ENCODE results near the gene AUTS2.

The AUTS2 gene

DNA sequence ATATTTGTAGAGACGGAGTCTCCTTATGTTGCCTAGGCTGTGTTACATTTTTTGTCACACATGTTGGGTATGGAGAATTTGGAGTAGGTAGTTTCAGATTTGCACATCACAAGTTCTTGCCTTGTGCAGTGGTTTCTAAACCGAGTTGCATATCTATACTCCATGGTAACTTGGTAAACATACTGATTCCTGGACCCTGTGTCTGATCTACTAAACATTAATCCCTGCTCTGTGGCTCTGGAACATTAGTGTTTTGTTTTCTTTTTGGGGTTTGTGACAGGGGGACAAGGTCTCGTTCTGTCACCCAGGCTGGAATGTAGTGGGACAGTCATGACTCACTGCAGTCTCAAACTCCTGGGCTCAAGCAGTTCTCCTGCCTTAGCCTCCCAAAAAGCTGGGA, 24.7 kb downstream of the AUTS2 start:
- DNase-seq, result no peak

DNA sequence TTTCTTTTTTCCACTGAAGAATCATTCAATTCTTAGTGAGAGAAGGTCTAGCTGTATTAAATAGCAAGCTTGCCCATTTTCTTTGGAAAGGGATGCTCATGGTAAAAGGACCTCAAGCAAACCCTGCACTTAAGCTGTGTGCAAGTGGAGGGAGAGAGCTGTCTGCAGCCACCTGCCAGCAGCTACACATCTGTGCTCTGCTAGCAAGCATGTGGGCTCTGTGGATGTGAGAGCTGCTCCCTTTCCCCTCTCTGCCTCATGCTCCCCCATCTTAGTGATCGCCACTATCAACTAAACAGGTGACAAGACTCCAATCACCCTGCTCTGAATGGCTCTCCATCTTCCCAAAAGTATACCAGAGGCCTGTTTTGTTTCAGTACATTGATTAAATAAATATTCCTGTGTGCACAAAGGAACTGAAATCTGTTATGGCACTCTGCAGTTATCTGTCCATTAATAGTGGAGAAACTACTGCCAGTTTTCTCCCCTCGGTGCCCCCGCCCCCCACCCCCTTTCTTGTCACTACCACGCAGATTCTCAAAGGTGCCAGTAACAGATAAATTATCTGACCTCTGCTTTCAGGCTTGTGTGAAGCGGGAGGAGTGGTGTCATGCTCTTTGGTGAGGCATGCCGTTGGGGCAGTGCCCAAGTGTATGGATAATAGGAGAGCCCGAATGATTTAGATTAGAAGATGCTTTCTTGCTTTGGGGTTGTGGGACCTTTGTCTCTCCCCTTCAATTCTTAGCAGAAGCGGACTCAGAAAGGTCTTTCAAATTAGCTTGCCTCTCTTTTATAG, 26.4 kb downstream of the AUTS2 start:
- no peak for DNase-seq

DNA sequence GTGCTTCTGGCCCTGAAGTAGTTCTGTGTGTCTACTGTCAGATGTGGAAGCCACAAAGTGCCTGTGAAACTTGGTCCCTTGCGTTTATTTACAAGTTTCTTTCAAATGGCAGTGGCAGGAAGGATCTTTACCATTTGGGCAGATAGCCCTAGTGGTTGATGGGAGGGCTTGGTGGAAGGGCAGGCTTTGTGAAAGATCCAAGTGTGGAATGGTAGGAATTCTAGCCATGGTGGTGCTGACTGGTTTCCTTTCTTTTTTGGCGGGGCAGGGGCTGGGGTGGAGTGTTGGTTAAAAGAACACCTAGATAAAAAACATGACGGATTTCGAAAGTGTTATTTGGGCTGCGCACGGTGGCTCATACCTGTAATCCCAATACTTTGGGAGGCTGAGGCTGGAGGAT, 27.0 kb downstream of the AUTS2 start:
- DNase-seq, result no peak

DNA sequence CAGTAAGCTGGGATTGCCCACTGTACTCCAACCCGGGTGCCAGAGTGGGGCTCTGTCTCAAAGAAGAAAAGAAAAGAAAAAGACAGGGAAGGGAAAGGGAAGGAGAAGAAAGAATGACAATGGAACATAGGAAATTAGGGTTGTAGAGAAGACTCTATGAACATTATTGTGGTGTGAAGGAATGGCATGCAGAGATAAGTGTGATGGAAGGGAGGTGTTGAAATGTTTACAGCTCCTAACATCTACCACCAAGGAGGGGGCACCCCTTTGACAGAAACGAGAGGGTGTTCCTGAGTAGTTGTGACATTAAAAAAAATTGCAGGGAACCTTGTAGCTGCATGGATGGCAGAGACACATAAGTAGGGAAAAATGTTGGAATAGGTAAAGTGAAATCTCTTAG, 27.5 kb downstream of the AUTS2 start:
- no peak for DNase-seq

DNA sequence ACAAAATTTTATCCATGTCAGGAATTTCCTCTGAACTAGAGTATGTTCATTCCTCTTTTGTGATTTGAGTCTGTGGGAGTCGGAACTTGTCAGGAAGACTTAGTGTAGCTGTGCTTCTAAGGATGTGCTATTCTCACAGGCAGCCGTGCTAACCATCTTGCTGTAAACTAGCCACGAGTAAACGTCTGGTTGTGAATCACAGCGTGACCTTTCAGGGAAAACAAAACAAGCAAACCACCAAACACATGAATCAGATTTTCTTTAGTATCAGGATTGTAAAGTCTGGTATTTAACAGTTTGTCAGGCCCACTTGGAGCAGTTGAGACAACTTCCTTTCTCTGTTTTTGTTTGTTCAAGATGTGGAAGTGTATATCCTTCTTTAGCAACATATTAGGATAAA, 32.0 kb downstream of the AUTS2 start:
- peak in 1 of 51 donors; percentile 7 for DNase-seq

DNA sequence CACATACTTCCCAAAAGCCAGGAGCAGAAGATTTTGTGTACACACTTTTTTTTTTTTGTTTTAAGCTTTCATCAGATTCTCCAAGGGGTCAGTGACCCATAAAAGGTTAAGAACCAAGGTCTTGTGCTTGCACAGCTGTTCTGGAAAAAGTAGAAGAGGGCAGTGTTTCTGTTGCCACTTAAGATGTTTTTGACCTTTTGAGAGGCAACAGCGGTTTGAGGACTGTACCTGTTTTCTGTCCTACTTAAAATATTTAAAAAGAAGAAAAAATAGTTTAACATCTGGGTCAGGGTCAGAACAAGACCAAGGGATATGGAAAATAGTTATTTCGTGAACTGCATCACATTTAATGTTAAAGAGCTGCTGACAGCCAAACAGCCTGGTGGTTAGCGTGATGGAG, 32.9 kb downstream of the AUTS2 start:
- no peak for DNase-seq

DNA sequence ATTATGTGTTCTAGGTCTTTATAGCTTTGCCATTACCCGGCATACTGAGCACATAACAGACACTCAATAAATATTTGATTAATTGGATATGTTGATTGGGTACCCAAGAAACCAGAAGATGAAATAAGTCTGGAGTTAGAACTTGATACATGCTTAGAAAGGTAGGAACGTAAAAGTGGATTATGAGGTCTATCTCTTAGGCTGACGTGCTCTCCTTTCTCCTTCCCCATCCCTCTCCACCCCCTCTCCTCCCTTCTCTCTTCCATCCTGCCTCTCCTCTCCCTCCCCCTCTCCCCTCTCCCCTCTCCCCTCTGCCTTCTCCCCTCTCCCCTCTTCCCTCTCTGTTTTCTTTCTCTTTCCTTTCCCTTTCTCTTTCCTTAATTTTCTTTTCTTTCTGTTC, 34.0 kb downstream of the AUTS2 start:
- DNase-seq, result no peak

DNA sequence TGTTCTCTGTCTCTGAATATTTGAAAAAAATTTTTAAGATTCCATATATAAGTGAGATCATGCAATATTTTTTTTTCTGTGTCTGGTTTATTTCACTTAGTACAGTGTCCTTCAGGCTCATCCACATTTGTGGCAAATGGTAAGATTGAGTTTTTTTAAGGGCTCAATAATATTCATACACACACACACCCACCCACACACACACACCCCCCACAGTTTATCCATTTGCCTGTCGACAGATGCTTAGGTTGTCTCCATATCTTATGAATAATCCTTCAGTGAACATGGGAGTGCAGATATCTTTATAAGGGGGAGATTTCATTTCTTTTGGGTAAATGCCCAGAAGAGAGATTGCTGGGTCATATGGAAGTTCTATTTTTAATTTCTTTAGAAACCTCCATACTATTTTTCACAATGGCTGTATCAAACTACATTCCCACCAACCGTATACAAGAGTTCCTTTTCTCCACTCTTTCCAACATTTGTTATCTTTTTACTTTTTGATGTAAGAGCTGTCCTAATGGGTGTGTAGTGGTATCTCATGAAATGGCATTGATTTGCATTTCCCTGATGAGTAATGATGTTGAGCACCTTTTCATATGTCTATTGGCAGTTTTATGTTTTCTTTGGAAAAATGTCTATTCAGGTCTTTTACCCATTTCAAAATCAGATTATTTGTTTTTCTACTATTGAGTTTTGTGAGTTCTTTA, 35.0 kb downstream of the AUTS2 start:
- no peak for DNase-seq

DNA sequence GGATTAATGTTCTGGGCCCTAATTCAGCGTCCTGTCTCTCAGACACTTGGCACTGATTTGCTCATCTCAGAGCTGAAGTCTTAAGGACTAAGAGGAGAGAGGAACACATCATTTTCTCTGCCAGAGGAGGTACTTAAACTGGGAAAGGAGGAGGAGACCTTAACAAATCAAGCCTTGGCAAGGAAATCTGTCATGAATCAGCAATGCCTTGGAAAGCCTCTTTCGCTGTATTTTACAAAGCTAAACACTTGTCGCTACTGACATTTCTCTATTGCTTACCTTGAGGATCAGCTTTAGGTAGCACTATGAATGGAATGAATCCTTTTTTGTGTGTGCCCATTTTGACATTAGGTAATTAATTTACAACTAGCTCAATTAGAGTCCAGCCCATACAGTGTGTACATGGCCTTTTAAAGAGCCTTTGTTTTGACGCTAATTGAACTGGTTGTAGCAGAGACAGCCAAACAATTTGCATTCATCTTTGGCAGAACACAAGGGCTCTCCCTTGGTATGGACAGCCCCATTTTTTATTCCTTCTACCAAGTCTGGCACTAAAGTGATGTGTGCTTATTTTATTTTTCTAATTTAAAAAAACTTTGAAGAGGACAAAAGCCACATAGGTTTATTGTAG, 37.4 kb downstream of the AUTS2 start:
- DNase-seq, result peak in 2 of 51 donors; percentile 19 to 26

DNA sequence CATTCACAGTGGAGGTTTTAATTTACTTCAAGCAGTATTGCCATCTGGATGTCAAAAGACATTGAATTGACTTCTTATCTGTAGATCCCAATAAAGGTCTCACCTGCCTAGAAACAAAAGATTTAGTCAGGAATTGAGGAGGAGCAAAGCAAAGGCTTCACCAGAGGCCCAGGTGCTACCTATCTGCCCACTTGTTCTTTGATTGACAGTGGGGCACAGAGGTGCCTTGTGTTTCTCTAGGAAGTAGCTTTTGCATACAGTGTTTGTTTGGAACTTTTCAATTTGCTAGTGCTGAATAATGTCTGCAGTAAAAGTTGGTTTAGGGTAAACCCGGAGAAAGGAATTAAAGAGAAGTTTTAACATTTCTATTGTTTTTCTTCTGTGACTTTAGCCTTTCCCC, 40.4 kb downstream of the AUTS2 start:
- no peak for DNase-seq

DNA sequence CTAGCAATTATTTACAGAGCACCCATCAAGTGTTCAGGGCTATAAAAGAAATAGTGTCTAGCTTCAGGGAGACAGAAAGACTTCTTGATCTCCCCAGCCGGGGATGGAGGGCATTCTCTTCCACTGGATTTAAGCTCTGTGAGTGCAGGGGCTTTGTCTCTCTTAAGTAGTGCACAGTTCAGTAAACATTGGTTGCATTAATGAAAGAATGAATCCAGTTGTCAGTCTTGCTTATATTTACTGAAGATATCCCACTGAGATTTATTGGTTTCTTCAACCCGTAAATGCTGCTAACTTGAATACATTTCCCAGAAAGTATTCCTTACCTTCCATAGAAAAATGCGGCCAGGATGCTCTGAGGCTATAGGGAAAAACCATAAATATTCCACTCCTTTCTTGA, 41.9 kb downstream of the AUTS2 start:
- no peak for DNase-seq

DNA sequence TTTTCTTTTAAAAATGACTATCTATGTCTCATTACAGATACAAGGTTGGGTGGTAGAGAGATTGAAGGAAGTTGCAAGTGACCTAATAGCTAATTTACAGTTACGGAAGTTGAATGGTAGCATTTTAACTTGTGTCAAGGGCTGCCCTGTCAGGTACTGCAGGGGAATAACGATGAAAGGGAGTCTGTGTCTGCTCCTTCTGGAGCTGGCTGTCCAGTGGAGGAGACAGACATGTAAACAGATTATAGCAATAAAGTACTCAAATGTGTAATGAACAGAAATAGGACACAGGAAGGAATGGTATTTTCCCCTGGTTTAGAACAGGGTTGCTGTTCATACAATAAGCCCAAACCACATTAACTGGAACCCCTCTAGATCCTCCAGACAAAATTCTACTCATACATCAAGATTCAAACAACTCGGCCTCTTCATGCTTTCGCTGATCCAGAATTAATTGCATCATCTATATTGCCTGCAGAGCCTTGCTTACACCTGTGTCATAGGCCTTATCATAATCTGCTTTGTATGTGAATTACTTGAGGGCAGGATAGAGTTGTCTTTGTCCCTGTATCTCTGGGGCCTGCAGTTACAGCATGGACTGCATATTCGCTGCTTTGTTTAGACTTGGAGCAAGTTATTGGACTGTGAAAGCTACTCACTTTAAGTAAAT, 42.8 kb downstream of the AUTS2 start:
- no peak for DNase-seq

DNA sequence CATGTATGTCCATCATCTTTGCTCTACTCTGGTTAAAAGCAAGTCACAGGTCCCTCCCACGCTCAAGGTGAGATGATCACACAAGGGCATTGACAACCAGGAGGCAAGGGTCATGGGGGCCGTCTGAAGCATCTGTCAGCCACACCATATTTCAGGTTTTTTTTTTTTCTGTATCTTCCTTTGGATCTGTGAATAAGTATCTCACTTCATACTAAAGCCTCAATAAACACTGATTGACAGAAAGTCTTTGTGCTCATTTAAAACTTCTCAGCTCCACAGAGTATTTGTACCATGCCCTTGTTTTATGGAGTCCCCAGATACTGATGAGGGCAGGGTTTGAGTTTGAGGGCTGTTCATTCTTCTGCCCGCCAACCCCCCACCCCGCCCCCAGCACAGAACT, 45.0 kb downstream of the AUTS2 start:
- no peak for DNase-seq

DNA sequence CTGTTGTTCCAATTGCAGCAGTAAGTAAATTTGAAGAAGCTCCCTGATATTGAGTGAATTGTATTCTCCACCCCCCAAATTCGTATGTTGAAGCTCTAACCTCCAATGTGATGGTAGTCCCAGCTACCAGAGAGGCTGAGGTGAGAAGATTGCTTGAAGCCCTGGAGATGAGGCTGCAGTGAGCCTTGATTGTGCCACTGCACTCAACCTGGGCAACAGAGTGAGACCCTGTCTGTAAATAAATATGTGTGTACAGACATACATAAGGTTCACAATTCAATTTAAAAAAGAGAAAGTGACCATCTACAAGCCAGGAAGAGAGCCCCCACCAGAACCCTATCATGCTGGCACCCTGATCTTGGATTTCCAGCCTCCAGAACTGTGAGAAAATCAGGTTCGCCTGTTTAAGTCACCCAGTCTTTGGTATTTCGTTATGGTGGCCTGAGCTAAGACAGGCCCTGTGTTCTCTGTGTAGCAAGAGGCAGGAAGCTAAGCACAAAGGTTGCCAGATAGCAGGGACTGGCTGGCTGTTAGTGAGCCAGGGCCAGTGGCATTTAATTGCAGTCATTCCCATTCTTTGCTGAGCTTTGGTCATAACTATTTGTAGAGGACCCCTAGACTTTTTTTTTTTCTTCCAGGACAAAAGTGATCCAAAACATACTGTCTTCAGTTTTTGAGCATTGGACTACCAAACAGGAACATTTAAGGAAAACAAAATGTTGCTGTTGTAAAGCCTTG, 45.6 kb downstream of the AUTS2 start:
- peak in 1 of 51 donors; percentile 6 for DNase-seq

DNA sequence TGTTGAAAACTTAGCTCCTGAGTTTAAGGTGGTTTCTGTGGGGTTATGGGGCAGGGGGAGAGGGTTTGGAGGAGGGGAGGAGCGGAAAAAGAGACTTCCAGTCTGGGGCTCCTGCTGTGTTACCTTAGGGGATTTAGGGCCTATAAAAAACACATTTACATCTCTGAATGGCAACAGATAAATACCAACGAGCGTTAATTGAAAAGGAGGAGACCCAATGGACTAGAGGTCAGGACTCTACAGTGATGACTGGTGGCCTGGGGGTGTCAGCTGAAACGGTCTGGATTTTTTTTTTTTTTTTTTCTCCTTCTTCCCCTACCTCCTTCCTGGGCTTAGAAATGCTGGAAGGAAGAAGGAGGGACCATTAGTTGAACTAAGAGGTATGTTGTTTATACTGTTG, 47.4 kb downstream of the AUTS2 start:
- DNase-seq, result no peak

DNA sequence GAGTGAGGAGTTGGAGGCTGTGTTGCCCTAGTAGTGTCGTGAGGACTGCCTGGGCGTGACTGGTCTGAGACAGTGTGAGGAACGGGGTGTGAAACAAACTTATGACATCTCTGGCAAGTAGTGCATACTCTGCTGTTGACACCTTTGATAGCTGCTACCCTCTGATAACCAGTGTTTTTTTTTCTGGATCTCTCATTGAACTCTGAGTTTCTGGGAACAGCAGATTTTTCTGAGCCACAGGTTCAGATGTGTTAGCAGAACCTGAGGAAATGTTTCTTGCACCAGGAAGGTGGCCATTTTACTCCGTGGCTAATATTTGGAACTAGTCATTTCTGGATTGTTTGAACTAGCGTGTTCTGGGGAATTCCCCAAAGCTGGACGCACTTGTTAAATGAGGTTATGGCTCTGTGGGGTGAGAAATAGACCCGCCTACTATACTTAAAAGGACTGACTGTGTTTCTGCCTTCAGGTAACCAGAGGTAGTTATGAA, 52.9 kb downstream of the AUTS2 start:
- no peak for DNase-seq

DNA sequence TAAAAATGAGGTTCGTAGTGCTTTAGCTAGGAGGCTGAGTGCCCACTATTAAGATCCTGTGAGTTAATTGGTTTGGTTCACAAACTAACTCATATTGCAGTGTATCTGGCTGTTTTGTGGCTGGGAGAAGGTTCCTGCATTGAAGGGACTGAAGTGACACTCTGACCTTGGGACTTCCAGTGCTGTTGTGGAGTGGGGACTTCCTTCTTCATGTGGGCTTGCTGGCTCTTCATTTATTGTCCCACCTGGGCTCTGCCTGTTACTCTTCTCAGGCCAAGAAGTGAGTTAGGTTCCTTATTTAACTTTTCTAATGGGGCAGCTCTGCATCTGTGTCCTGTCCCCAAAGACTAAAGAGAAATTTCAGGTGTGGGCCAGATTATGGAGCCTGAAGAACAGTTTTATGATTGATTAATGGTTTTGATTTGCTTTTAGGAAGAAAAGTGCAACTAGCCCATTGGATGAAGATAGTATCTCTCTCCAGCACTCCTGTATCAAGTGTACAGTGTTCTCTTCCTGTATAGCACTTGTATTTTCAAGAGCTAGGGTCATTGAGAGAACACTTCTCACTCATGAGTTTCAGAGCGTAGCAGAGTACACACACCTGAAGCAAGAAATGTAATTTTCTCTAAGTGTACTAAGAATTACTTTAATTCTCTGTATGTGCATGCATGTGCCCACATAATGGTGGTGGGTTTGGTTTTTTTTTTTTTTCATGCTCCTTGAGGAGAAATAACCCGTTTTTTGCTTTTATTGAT, 54.8 kb downstream of the AUTS2 start:
- no peak for DNase-seq

DNA sequence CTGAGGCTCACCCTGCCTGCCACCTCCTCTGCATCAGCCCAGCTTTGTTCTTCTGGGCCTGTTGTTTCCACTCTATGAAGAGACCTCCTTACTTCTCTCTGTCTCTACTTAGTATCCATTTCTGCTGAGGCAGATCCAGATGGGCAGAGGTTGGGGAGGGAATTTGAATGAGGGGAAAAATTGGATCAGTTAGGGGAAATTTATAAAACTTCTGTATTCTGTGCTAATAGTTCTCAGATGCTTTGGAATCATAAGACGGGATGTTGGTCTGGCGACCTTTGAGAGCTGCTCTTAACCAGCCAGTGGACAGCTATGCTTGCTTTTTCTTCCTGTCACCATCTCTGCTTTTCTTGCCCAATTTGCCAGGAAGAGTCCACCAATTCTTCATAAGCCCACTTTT, 55.5 kb downstream of the AUTS2 start:
- no peak for DNase-seq

DNA sequence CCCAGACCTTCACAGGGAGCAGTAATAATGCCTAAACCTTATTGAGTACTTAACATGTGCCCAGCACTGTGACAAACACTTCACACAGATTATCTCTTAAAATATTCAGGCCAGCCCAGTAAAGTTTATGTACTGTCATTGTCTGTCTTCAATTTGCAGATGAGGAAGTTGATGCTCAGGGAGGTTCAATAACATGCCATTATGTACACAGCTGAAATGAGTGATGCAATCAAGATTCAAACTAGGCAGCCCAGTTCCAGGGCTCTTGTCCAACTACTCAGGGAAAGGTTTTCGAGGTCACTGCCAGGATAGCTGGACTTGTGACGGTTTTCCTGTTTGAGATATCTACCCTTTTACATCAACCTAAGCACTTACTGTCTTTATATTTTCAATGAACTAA, 56.1 kb downstream of the AUTS2 start:
- DNase-seq, result no peak

Measured in hypothalamus (tissue), 51 donors.